ENCODE measurements around the gene HEPHL1. TPM values are rescaled to one million over a fixed set of nuclear protein-coding genes. Genes with fewer than 3 reads are reported as not detected.

Gene HEPHL1
- total RNA-seq, 3 donors from 2014 or later (not counting 1 experiment from before 2014, with no cell fraction given): not detected

DNA sequence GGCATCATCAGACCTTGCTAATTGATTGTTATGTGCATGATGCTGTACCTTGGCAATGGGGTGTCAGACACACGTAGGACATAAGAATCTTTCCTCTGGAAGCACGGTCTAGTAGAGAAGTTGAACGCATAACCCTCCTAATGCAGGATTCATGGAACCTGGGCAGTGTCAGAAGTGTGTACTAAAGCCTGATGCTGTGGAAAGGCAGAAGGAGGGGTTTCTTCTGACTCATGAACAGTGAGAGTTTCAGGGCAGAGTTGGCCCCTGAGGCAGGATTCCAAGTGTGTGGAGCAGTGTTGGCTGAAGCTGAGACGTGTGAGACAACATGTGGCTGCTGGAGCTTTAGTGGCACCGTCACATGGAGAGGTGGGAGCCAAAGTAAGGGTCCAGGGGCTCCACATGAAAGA lies 111.0 kb downstream of the HEPHL1 start:
- ATAC-seq: no peak
- Histone ChIP-seq H3K27me3 (ENCODE audit: control insufficient read depth, insufficient read depth, low read length) (no peaks in the 10 kb centered on the region), H3K4me1 (ENCODE audit: control insufficient read depth, insufficient read depth, low read length) (peaks cover 49% of the 10 kb centered on the region), H3K4me3 (ENCODE audit: low read length) (no peak overlapping the region), H3K9me3 (ENCODE audit: control insufficient read depth, insufficient read depth, low read length) (peaks cover 4% of the 10 kb centered on the region), H3K36me3 (ENCODE audit: control insufficient read depth, insufficient read depth, low read length) (no peaks in the 10 kb centered on the region), H3K27ac (ENCODE audit: low read length) (no peak overlapping the region)
- Mint-ChIP-seq H3K4me1 (peaks cover 50 to 55% of the 10 kb centered on the region in 2 donors), H3K27me3 (ENCODE audit: low read depth in 2 of 2) (no peaks in the 10 kb centered on the region), H3K36me3 (no peaks in the 10 kb centered on the region), H3K27ac (no peak overlapping the region), H3K4me3 (no peak overlapping the region), H3K9me3 (peaks cover 2% of the 10 kb centered on the region in 2 donors)
- intact Hi-C loops (cut with micrococcal nuclease): no loop called here
- TF ChIP-seq, protein P1, sequence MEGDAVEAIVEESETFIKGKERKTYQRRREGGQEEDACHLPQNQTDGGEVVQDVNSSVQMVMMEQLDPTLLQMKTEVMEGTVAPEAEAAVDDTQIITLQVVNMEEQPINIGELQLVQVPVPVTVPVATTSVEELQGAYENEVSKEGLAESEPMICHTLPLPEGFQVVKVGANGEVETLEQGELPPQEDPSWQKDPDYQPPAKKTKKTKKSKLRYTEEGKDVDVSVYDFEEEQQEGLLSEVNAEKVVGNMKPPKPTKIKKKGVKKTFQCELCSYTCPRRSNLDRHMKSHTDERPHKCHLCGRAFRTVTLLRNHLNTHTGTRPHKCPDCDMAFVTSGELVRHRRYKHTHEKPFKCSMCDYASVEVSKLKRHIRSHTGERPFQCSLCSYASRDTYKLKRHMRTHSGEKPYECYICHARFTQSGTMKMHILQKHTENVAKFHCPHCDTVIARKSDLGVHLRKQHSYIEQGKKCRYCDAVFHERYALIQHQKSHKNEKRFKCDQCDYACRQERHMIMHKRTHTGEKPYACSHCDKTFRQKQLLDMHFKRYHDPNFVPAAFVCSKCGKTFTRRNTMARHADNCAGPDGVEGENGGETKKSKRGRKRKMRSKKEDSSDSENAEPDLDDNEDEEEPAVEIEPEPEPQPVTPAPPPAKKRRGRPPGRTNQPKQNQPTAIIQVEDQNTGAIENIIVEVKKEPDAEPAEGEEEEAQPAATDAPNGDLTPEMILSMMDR (IDR thresholded peaks at IDR 0.05): no peak
- WGBS (ENCODE audit: insufficient coverage): 96% methylated on average over 5 of the region's 5 CpGs
- no peak for DNase-seq

DNA sequence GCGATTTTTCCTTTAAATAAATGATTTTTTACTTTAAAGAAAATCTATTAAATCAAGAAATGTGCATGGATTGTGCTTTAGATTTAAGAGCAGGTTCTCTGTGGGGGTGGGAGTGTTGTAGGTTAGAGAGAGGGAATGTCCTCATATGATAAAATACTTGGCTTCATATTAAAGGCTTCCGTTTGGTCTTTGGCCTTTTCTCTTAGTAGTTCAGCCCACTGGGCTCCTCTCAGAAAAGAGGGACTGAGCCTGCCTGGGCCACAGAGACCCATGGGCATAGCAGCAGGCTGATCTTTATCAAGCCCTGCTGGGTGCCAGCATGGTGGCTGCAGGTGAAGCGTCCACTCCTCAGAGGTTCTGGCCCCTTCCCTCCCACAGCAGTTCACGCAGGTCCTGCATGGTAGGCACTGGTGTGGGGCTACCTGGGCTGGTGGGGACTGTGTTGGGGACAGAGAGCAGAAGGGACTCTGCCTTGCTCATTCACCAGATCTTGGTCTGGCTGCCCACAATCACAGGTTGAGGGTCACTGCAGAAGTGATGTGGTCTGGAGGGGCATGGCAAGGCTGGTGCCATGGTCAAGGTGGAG lies 111.8 kb downstream of the HEPHL1 start:
- Mint-ChIP-seq H3K27me3 (ENCODE audit: low read depth in 2 of 2) (no peaks in the 10 kb centered on the region), H3K9me3 (peaks cover 2% of the 10 kb centered on the region in 2 donors), H3K36me3 (no peaks in the 10 kb centered on the region), H3K4me1 (peaks cover 47 to 51% of the 10 kb centered on the region in 2 donors), H3K27ac (peak overlapping the region in 1 of 2 donors; percentile 10), H3K4me3 (no peak overlapping the region)
- Histone ChIP-seq H3K27ac (ENCODE audit: low read length) (no peak overlapping the region), H3K27me3 (ENCODE audit: control insufficient read depth, insufficient read depth, low read length) (no peaks in the 10 kb centered on the region), H3K36me3 (ENCODE audit: control insufficient read depth, insufficient read depth, low read length) (no peaks in the 10 kb centered on the region), H3K4me3 (ENCODE audit: low read length) (no peak overlapping the region), H3K9me3 (ENCODE audit: control insufficient read depth, insufficient read depth, low read length) (peaks cover 4% of the 10 kb centered on the region), H3K4me1 (ENCODE audit: control insufficient read depth, insufficient read depth, low read length) (peaks cover 49% of the 10 kb centered on the region)
- DNase-seq: no peak
- intact Hi-C loops (cut with micrococcal nuclease): no loop called here
- TF ChIP-seq, protein P1 (IDR thresholded peaks at IDR 0.05): no peak
- 91% methylated on average over 3 of the region's 4 CpGs for WGBS (ENCODE audit: insufficient coverage)
- ATAC-seq: no peak

DNA sequence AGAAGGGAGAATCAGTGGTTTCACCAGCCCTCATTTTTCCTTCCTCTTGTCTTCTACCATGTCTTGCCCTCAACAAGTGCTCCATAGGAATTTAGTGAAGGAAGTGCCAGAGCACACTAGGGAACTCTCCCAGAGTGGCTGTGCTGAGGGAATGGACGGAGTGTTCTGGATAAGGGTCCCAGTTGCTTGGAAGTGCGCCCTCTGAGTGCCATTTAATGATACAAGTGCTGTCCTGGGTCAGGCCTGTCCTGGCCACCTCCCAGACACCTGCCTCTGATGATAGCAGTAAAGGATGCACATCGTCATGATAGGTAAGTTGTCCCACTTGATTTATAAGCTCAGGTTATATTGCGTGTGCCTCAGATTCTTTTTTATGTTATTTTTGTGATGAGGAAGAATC lies 112.6 kb downstream of the HEPHL1 start:
- intact Hi-C loops (cut with micrococcal nuclease): no loop called here

More for the DNA sequence above, 112.6 kb downstream of the HEPHL1 start:
- Histone ChIP-seq H3K36me3 (ENCODE audit: control insufficient read depth, insufficient read depth, low read length) (no peaks in the 10 kb centered on the region), H3K27ac (ENCODE audit: low read length) (no peak overlapping the region), H3K27me3 (ENCODE audit: control insufficient read depth, insufficient read depth, low read length) (no peaks in the 10 kb centered on the region), H3K9me3 (ENCODE audit: control insufficient read depth, insufficient read depth, low read length) (peaks cover 4% of the 10 kb centered on the region), H3K4me1 (ENCODE audit: control insufficient read depth, insufficient read depth, low read length) (peaks cover 45% of the 10 kb centered on the region), H3K4me3 (ENCODE audit: low read length) (no peak overlapping the region)
- H3K36me3 Mint-ChIP-seq: no peaks in the 10 kb centered on the region
- H3K4me3 Mint-ChIP-seq: no peak overlapping the region
- ATAC-seq (no peak), DNase-seq (no peak)
- peak overlapping the region in 1 of 2 donors; percentile 10 for H3K27ac Mint-ChIP-seq
- H3K27me3 Mint-ChIP-seq (ENCODE audit: low read depth in 2 of 2): no peaks in the 10 kb centered on the region
- WGBS (ENCODE audit: insufficient coverage): 93% methylated on average over 4 of the region's 4 CpGs
- TF ChIP-seq, protein P1 (IDR thresholded peaks at IDR 0.05): no peak
- H3K4me1 Mint-ChIP-seq: peaks cover 44% of the 10 kb centered on the region in 2 donors
- H3K9me3 Mint-ChIP-seq: peaks cover 2% of the 10 kb centered on the region in 2 donors
